HepG2 (cell line): ENCODE data around the gene TRAF5. TPM values are rescaled to one million over a fixed set of nuclear protein-coding genes. Genes with fewer than 3 reads are reported as not detected.

Source experiments
- AHDC1 ChIP-seq: sonication (generic); formaldehyde crosslinking; IDR thresholded peaks from 2 replicates; pipeline ENCODE4 v1.5.1; 2020; ENCODE audit warnings: mild to moderate bottlenecking, missing genetic modification reagents, borderline replicate concordance
- ARID4A ChIP-seq: sonication (generic); formaldehyde crosslinking; IDR thresholded peaks from 2 replicates; pipeline ENCODE4 v1.5.0; 2020; ENCODE audit warnings: mild to moderate bottlenecking, missing genetic modification reagents, borderline replicate concordance
- BCLAF1 ChIP-seq: fragments of 450-650 bp; IDR thresholded peaks from 2 replicates; pipeline ENCODE4 v1.6.1; 2017; ENCODE audit warnings: mild to moderate bottlenecking
- HMG20A ChIP-seq: IDR thresholded peaks from 2 replicates; pipeline ENCODE4 v1.6.1; 2016; ENCODE audit warnings: borderline replicate concordance
- HNF4A ChIP-seq: sonication (generic); formaldehyde crosslinking; IDR thresholded peaks from 2 replicates; pipeline ENCODE4 v1.4.0; 2020; ENCODE audit warnings: missing genetic modification reagents
- NFIB ChIP-seq: sonication (generic); formaldehyde crosslinking; IDR thresholded peaks from 2 replicates; pipeline ENCODE4 v1.9.0; 2021; ENCODE audit warnings: missing genetic modification reagents, mild to moderate bottlenecking, borderline replicate concordance
- RFXANK ChIP-seq: IDR thresholded peaks from 2 replicates; pipeline ENCODE4 v1.6.1; 2016
- RORA ChIP-seq: sonication (generic); formaldehyde crosslinking; IDR thresholded peaks from 2 replicates; pipeline ENCODE4 v1.5.0; 2020; ENCODE audit warnings: mild to moderate bottlenecking, missing genetic modification reagents, moderate library complexity
- XRCC5 ChIP-seq: fragments of 200-400 bp; formaldehyde crosslinking; optimal IDR thresholded peaks from 2 replicates; pipeline ENCODE3; 2017; ENCODE audit warnings: mild to moderate bottlenecking, low read length
- ZFX ChIP-seq: sonication (generic); formaldehyde crosslinking; IDR thresholded peaks from 2 replicates; pipeline ENCODE4 v1.4.0; 2020; ENCODE audit warnings: mild to moderate bottlenecking, low read depth, missing genetic modification reagents, moderate library complexity
- ZKSCAN1 ChIP-seq: fragments of 150-350 bp; IDR thresholded peaks from 2 replicates; pipeline ENCODE4 v1.6.1; 2014; ENCODE audit warnings: low read length
- ZNF441 ChIP-seq: sonication (generic); formaldehyde crosslinking; IDR thresholded peaks from 2 replicates; pipeline ENCODE4 v1.7.0; 2021; ENCODE audit warnings: missing genetic modification reagents, borderline replicate concordance
- ZNF569 ChIP-seq: sonication (generic); formaldehyde crosslinking; IDR thresholded peaks from 2 replicates; pipeline ENCODE4 v1.5.0; 2020; ENCODE audit warnings: mild to moderate bottlenecking, missing genetic modification reagents, moderate library complexity, borderline replicate concordance
- ZNF570 ChIP-seq: sonication (generic); formaldehyde crosslinking; IDR thresholded peaks from 2 replicates; pipeline ENCODE4 v1.4.0; 2020; ENCODE audit warnings: mild to moderate bottlenecking, missing genetic modification reagents, borderline replicate concordance
- ZNF713 ChIP-seq: sonication (generic); formaldehyde crosslinking; IDR thresholded peaks from 2 replicates; pipeline ENCODE4 v1.4.0; 2020; ENCODE audit warnings: mild to moderate bottlenecking, missing genetic modification reagents
- ZNF776 ChIP-seq: sonication (generic); formaldehyde crosslinking; IDR thresholded peaks from 2 replicates; pipeline ENCODE4 v1.4.0; 2020; ENCODE audit warnings: mild to moderate bottlenecking, missing genetic modification reagents
- polyA plus RNA-seq, 8 experiments: library from polyadenylated mRNA; depleted of rRNA in 3 of 8; stranded (reverse) in 7 of 8; unstranded in 1 of 8; fragments of >200 nt; fragmentation: Illumina TruSeq in 4 of 8; extraction: Trizol in 4 of 8; gene quantifications; 2 replicates each; pipeline versions ENCODE4 v1.2.1 to v1.2.3, GENCODE V29; 2011 to 2016; ENCODE audit warnings: low read depth in 4 of 8, missing spikeins in 1 of 8, mixed read lengths in 1 of 8; ENCODE audit not compliant: insufficient read depth in 1 of 8
- total RNA-seq, 5 experiments: library from RNA; depleted of rRNA; stranded (reverse); fragments of >200 nt; fragmentation: Illumina TruSeq; extraction: Trizol; gene quantifications; 2 replicates each; pipeline ENCODE4 v1.2.3, GENCODE V29; 2016; ENCODE audit warnings: low read depth in 1 of 5

TRAF5 gene
- total and polyA plus RNA-seq, 2 of the 13 experiments (the other 11 are each of a cell fraction or from before 2014, with no cell fraction given) = 0.27 to 1.6 TPM

DNA sequence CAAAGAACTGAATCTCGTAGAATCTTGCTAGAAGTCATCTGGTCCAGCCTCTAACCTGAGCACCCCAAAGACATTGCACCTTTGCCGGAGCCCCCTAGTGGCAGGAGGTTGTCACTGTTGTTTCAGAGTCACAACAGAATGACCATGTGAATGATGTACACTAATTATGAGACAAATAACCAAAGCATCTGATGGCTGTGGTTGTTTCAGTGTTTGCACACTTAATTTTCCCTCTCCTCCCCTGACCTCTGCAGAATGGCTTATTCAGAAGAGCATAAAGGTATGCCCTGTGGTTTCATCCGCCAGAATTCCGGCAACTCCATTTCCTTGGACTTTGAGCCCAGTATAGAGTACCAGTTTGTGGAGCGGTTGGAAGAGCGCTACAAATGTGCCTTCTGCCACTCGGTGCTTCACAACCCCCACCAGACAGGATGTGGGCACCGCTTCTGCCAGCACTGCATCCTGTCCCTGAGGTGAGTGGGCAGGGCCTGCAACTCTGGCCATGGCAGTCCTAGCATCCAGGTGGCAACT, 26.4 kb downstream of the TRAF5 start (continued):
- TF ChIP-seq BCLAF1 = no peak
- TF ChIP-seq HMG20A (CRISPR knock-in tag) = no peak; the same call in 1 of the 2 replicates
- no peak for TF ChIP-seq ZNF713
- TF ChIP-seq ZNF569 = no peak
- no peak for TF ChIP-seq RFXANK (CRISPR knock-in tag)
- TF ChIP-seq NFIB (CRISPR knock-in tag) = no peak
- TF ChIP-seq RORA (CRISPR knock-in tag) = no peak
- TF ChIP-seq ZNF441 (CRISPR knock-in tag) = no peak
- TF ChIP-seq XRCC5 = peak; percentile 62
- no peak for TF ChIP-seq ZNF776 (CRISPR knock-in tag)
- 0 out of 2 replicates have a peak, but pooled peaks have one; percentile 28 for TF ChIP-seq AHDC1 (CRISPR knock-in tag)
- TF ChIP-seq HNF4A (CRISPR knock-in tag) = peak; percentile 76; the same call in 1 of the 2 replicates
- no peak for TF ChIP-seq ARID4A (CRISPR knock-in tag)
- TF ChIP-seq ZKSCAN1 = no peak
- no peak for TF ChIP-seq ZNF570 (CRISPR knock-in tag)
- TF ChIP-seq ZFX (CRISPR knock-in tag) = no peak
